H9 (cell line): ENCODE measurements around the gene ODR4. TPM values are rescaled to one million over a fixed set of nuclear protein-coding genes. Genes with fewer than 3 reads are reported as not detected.

ENCODE experiments used
- DNase-seq: peaks from one replicate; pipeline ENCODE4 v3.0.0-alpha.2; 2017
- H2AFZ ChIP-seq: one replicate; pipeline ENCODE4 v1.6.1; 2013; ENCODE audit warnings: mild to moderate bottlenecking, low read length, control low read depth, moderate library complexity
- H2AK5ac ChIP-seq: 2 replicates; pipeline ENCODE4 v1.6.1; 2013; ENCODE audit warnings: low read length, control low read depth, mixed read lengths; ENCODE audit not compliant: insufficient read length
- H2BK120ac ChIP-seq: one replicate; pipeline ENCODE4 v1.6.1; 2013; ENCODE audit warnings: low read depth, mild to moderate bottlenecking, low read length, control low read depth, inconsistent platforms; ENCODE audit not compliant: poor library complexity, severe bottlenecking
- H2BK12ac ChIP-seq: 2 replicates; pipeline ENCODE4 v1.6.1; 2013; ENCODE audit warnings: low read length, control low read depth, mixed read lengths, low read depth; ENCODE audit not compliant: insufficient read length
- H2BK15ac ChIP-seq: 2 replicates; pipeline ENCODE4 v1.6.1; 2013; ENCODE audit warnings: low read depth, low read length, control low read depth
- H2BK20ac ChIP-seq: one replicate; pipeline ENCODE4 v1.6.1; 2013; ENCODE audit warnings: low read depth, mild to moderate bottlenecking, low read length, control low read depth, inconsistent platforms; ENCODE audit not compliant: poor library complexity, severe bottlenecking
- H2BK5ac ChIP-seq: 2 replicates; pipeline ENCODE4 v1.6.1; 2013; ENCODE audit warnings: low read length, control low read depth, mixed read lengths; ENCODE audit not compliant: insufficient read length
- H3K14ac ChIP-seq: 2 replicates; pipeline ENCODE4 v1.6.1; 2013; ENCODE audit warnings: low read length, control low read depth; ENCODE audit not compliant: insufficient read depth
- H3K18ac ChIP-seq: 2 replicates; pipeline ENCODE4 v1.6.1; 2013; ENCODE audit warnings: low read depth, mild to moderate bottlenecking, mixed read lengths, low read length, control low read depth; ENCODE audit not compliant: insufficient read length
- H3K23ac ChIP-seq: 2 replicates; pipeline ENCODE4 v1.6.1; 2013; ENCODE audit warnings: low read length, control low read depth, mixed read lengths, low read depth; ENCODE audit not compliant: insufficient read length
- H3K23me2 ChIP-seq: 2 replicates; pipeline ENCODE4 v1.6.1; 2013; ENCODE audit warnings: low read depth, mild to moderate bottlenecking, mixed read lengths, low read length, control low read depth; ENCODE audit not compliant: insufficient read length, poor library complexity, severe bottlenecking
- H3K27ac ChIP-seq: 2 replicates; pipeline ENCODE4 v1.5.1; 2013; ENCODE audit warnings: low read length, control low read depth, mixed read lengths, low read depth; ENCODE audit not compliant: insufficient read length
- H3K27me3 ChIP-seq: 2 replicates; pipeline ENCODE4 v1.6.1; 2013; ENCODE audit warnings: low read length, control low read depth, inconsistent platforms; ENCODE audit not compliant: insufficient read depth
- H3K4ac ChIP-seq: 2 replicates; pipeline ENCODE4 v1.6.1; 2013; ENCODE audit warnings: low read depth, mild to moderate bottlenecking, control low read depth, inconsistent platforms, low read length, moderate library complexity
- H3K4me1 ChIP-seq: 2 replicates; pipeline ENCODE4 v1.6.1; 2013; ENCODE audit warnings: low read length, control low read depth, inconsistent platforms; ENCODE audit not compliant: insufficient read depth
- H3K4me2 ChIP-seq: 2 replicates; pipeline ENCODE4 v1.6.1; 2013; ENCODE audit warnings: low read length, control low read depth, mixed read lengths; ENCODE audit not compliant: insufficient read length, insufficient read depth
- H3K56ac ChIP-seq: 2 replicates; pipeline ENCODE4 v1.6.1; 2013; ENCODE audit warnings: low read depth, mild to moderate bottlenecking, mixed read lengths, low read length, control low read depth; ENCODE audit not compliant: insufficient read length
- H3K79me1 ChIP-seq: 2 replicates; pipeline ENCODE4 v1.6.1; 2013; ENCODE audit warnings: low read depth, mild to moderate bottlenecking, moderate library complexity, low read length, control low read depth, inconsistent platforms; ENCODE audit not compliant: insufficient read depth, poor library complexity, severe bottlenecking
- H3K79me2 ChIP-seq: 2 replicates; pipeline ENCODE4 v1.6.1; 2013; ENCODE audit warnings: low read length, control low read depth, inconsistent platforms; ENCODE audit not compliant: insufficient read depth
- H3K9ac ChIP-seq: 2 replicates; pipeline ENCODE4 v1.6.1; 2013; ENCODE audit warnings: low read length, control low read depth, mixed read lengths; ENCODE audit not compliant: insufficient read length; ENCODE audit errors: extremely low read depth
- H3K9me3 ChIP-seq: one replicate; pipeline ENCODE4 v1.6.1; 2013; ENCODE audit warnings: low read depth, low read length, inconsistent platforms; ENCODE audit not compliant: control insufficient read depth
- H3T11ph ChIP-seq: one replicate; pipeline ENCODE4 v1.6.1; 2013; ENCODE audit warnings: mild to moderate bottlenecking, low read length, control low read depth, inconsistent platforms
- H4K20me1 ChIP-seq: one replicate; pipeline ENCODE4 v1.6.1; 2013; ENCODE audit not compliant: control insufficient read depth, insufficient read length, insufficient read depth
- H4K5ac ChIP-seq: 2 replicates; pipeline ENCODE4 v1.6.1; 2013; ENCODE audit warnings: low read depth, mild to moderate bottlenecking, mixed read lengths, low read length, control low read depth; ENCODE audit not compliant: insufficient read length
- H4K8ac ChIP-seq: replicated peaks from 2 replicates; pipeline ENCODE4 v1.6.1; 2013; ENCODE audit warnings: low read length, control low read depth, mixed read lengths, low read depth; ENCODE audit not compliant: insufficient read length
- H4K91ac ChIP-seq: 2 replicates; pipeline ENCODE4 v1.6.1; 2013; ENCODE audit warnings: low read depth, mild to moderate bottlenecking, moderate library complexity, mixed read lengths, low read length, control low read depth; ENCODE audit not compliant: insufficient read length
- H3K27ac Mint-ChIP-seq, 3 experiments: 2 replicates in 2 of 3; 3 replicates in 1 of 3; pipeline ENCODE4 v1.8.0; 2020 to 2021; ENCODE audit warnings: mixed read lengths in 3 of 3, mild to moderate bottlenecking in 1 of 3, moderate library complexity in 1 of 3
- H3K27me3 Mint-ChIP-seq: 2 replicates; pipeline ENCODE4 v1.8.0; 2021; ENCODE audit warnings: low read depth, mild to moderate bottlenecking, moderate library complexity, mixed read lengths
- H3K36me3 Mint-ChIP-seq, 3 experiments: 2 replicates in 2 of 3; 3 replicates in 1 of 3; pipeline ENCODE4 v1.8.0; 2020 to 2021; ENCODE audit warnings: low read depth in 3 of 3, mixed read lengths in 3 of 3; ENCODE audit not compliant: insufficient read depth in 1 of 3
- H3K4me1 Mint-ChIP-seq, 2 experiments: 2 replicates each; pipeline ENCODE4 v1.8.0; 2020; ENCODE audit warnings: mixed read lengths in 2 of 2
- H3K4me3 Mint-ChIP-seq, 2 experiments: 2 replicates in 1 of 2; 3 replicates in 1 of 2; pipeline ENCODE4 v1.8.0; 2020 to 2021; ENCODE audit warnings: mild to moderate bottlenecking in 2 of 2, mixed read lengths in 2 of 2, moderate library complexity in 1 of 2
- H3K9me3 Mint-ChIP-seq, 2 experiments: 2 replicates in 1 of 2; 3 replicates in 1 of 2; pipeline ENCODE4 v1.8.0; 2020; ENCODE audit warnings: mild to moderate bottlenecking in 2 of 2, mixed read lengths in 2 of 2, moderate library complexity in 1 of 2
- WGBS: extraction: QIAGEN DNeasy Blood & Tissue Kit; methylation state at CpG from one replicate; pipeline ENCODE4 v1.1.7; 2013; ENCODE audit warnings: missing lambda C conversion rate, low lambda C conversion rate, mixed read lengths; ENCODE audit not compliant: insufficient read length; ENCODE audit errors: extremely low coverage; 5-methylcytosine and 5-hydroxymethylcytosine counted together
- total RNA-seq: library from RNA; stranded (reverse); gene quantifications from 2 replicates; pipeline ENCODE4 v1.2.1, GENCODE V29; 2021
- TF ChIP-seq, protein P1 (sequence below): fragments of 200-600 bp; sonication (generic); conservative IDR thresholded peaks from 3 replicates; pipeline ENCODE4 v1.8.0; 2021; ENCODE audit warnings: antibody characterized with exemption, mild to moderate bottlenecking

Gene ODR4
- total RNA-seq, 1 experiment from 2014 or later: 17.1 TPM

DNA sequence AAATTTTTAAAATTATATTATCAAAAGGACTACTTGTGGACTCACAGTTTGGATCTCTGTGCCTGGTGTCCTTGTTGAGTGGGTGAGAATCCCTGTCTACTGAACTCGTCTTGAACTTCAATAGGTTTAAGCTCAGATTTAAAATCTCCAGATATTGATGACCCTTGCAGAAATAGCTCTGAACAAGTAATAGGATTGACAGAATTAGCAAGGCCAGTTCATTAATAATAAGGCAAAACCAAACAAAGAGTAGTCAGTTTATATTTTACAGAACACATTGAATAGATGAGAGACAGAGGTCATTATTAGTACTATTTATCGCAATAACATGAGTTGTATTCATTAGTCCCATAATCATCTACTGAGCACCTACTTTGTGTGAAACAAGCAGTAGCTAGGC is 85.4 kb downstream of the ODR4 start, which contains the start of gene PDC:
PDC (minus strand) TSS at position 101 of the 400 bp plus-strand sequence. CDS start 11,655 bp downstream, outside the sequence.
- no peak within 1 kb of the TSS for H2BK20ac ChIP-seq
- no peaks in the 10 kb centered on the region for H4K20me1 ChIP-seq
- H2AFZ ChIP-seq: no peak within 1 kb of the TSS
- no peaks in the 10 kb centered on the region for H3K9me3 Mint-ChIP-seq
- no peaks in the 10 kb centered on the region for H3K27me3 ChIP-seq
- H2BK5ac ChIP-seq: no peak within 1 kb of the TSS
- H3K27ac Mint-ChIP-seq: no peak within 1 kb of the TSS
- H4K5ac ChIP-seq: no peak within 1 kb of the TSS
- no peak within 1 kb of the TSS for H4K8ac ChIP-seq
- no peak within 1 kb of the TSS for H3K9ac ChIP-seq
- no peaks in the 10 kb centered on the region for H3K27me3 Mint-ChIP-seq
- DNase-seq: no peak
- H3K23me2 ChIP-seq: no peaks in the 10 kb centered on the region
- H3K9me3 ChIP-seq: no peaks in the 10 kb centered on the region
- no peak within 1 kb of the TSS for H3K4me2 ChIP-seq
- H2BK12ac ChIP-seq: no peak within 1 kb of the TSS
- H2BK120ac ChIP-seq: no peak within 1 kb of the TSS
- no peak within 1 kb of the TSS for H3K27ac ChIP-seq
- H3K23ac ChIP-seq: no peak within 1 kb of the TSS
- no peak within 1 kb of the TSS for H3K4ac ChIP-seq
- H2BK15ac ChIP-seq: no peak within 1 kb of the TSS
- H3T11ph ChIP-seq: no peak within 1 kb of the TSS
- no peaks in the 10 kb centered on the region for H3K79me2 ChIP-seq
- TF ChIP-seq, protein P1, sequence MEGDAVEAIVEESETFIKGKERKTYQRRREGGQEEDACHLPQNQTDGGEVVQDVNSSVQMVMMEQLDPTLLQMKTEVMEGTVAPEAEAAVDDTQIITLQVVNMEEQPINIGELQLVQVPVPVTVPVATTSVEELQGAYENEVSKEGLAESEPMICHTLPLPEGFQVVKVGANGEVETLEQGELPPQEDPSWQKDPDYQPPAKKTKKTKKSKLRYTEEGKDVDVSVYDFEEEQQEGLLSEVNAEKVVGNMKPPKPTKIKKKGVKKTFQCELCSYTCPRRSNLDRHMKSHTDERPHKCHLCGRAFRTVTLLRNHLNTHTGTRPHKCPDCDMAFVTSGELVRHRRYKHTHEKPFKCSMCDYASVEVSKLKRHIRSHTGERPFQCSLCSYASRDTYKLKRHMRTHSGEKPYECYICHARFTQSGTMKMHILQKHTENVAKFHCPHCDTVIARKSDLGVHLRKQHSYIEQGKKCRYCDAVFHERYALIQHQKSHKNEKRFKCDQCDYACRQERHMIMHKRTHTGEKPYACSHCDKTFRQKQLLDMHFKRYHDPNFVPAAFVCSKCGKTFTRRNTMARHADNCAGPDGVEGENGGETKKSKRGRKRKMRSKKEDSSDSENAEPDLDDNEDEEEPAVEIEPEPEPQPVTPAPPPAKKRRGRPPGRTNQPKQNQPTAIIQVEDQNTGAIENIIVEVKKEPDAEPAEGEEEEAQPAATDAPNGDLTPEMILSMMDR: no peak
- H2AK5ac ChIP-seq: no peak within 1 kb of the TSS
- H4K91ac ChIP-seq: no peak within 1 kb of the TSS
- peaks cover 5 to 10% of the 10 kb centered on the region in 2 experiments; a peak in 3 of 4 replicates for H3K4me1 Mint-ChIP-seq
- WGBS: no CpG with 5 or more reads among the region's 2 CpGs
- no peak within 1 kb of the TSS for H3K56ac ChIP-seq
- no peaks in the 10 kb centered on the region for H3K79me1 ChIP-seq
- no peaks in the 10 kb centered on the region for H3K4me1 ChIP-seq
- no peaks in the 10 kb centered on the region for H3K36me3 Mint-ChIP-seq
- no peak within 1 kb of the TSS for H3K4me3 Mint-ChIP-seq
- H3K18ac ChIP-seq: no peak within 1 kb of the TSS
- H3K14ac ChIP-seq: no peak within 1 kb of the TSS
